ENCODE results near the gene TRMT1.

Gene TRMT1

GRCh38 chr19:13118424-13119193 lies 2.1 kb upstream of the TRMT1 start:
- TF ChIP-seq CTCF (IDR thresholded peaks at IDR 0.05; ENCODE audit: control extremely low read depth, extremely low read depth, low read depth, missing control alignments): no peak
- peak; percentile 76 for DNase-seq (ENCODE audit: extremely low spot score)
- ChIA-PET POLR2A (interaction anchor here (0.7 to 1.6 kb wide), 4 partner anchors 14 to 36 kb away, joined by 3 to 10 read pairs (median 4); no protein-coding TSS in a partner anchor), CTCF (interaction anchor here (1.2 to 1.9 kb wide), 8 partner anchors 10 to 153 kb away, joined by 3 to 13 read pairs (median 4); no protein-coding TSS in a partner anchor)

- ChIA-PET POLR2A (interaction anchor here (0.5 to 1.6 kb wide), 5 partner anchors 13 to 175 kb away, joined by 3 to 10 read pairs (median 4); no protein-coding TSS in a partner anchor), CTCF (interaction anchor here (0.7 to 1.9 kb wide), 6 partner anchors 9 to 153 kb away, joined by 3 to 13 read pairs (median 4); no protein-coding TSS in a partner anchor)
- no peak for TF ChIP-seq CTCF (IDR thresholded peaks at IDR 0.05; ENCODE audit: control extremely low read depth, extremely low read depth, low read depth, missing control alignments)
- peak; percentile 98 for DNase-seq (ENCODE audit: extremely low spot score)
These were observed 1.4 kb upstream of the TRMT1 start, which contains the start of gene NACC1 for GRCh38 chr19:13117772-13118423. NACC1 (plus strand) TSS chr19:13118264; CDS start chr19:13135208, 16,944 bp downstream.

- ChIA-PET CTCF (interaction anchor here (0.7 to 1.9 kb wide), 5 partner anchors 13 to 152 kb away, joined by 3 to 13 read pairs (median 4); no protein-coding TSS in a partner anchor), POLR2A (interaction anchor here (0.5 to 1.6 kb wide), 3 partner anchors 13 to 175 kb away, joined by 4 to 10 read pairs (median 9); no protein-coding TSS in a partner anchor)
- no peak for DNase-seq (ENCODE audit: extremely low spot score)
- no peak for TF ChIP-seq CTCF (IDR thresholded peaks at IDR 0.05; ENCODE audit: control extremely low read depth, extremely low read depth, low read depth, missing control alignments)
These were observed 734 bp upstream of the TRMT1 start for GRCh38 chr19:13117176-13117771.

GRCh38 chr19:13115936-13116281 lies 631 bp downstream of the TRMT1 start:
- POLR2A ChIA-PET: interaction anchor here (0.5 kb wide), 1 partner anchor 139 kb away, joined by 3 read pairs; no protein-coding TSS in a partner anchor
- DNase-seq (ENCODE audit: extremely low spot score): no peak
- TF ChIP-seq CTCF (IDR thresholded peaks at IDR 0.05; ENCODE audit: control extremely low read depth, extremely low read depth, low read depth, missing control alignments): no peak
- CTCF ChIA-PET: interaction anchor here (1.1 to 4.8 kb wide), 3 partner anchors 11 to 138 kb away, joined by 3 to 25 read pairs (median 5); partner anchors contain the start of genes IER2 and STX10

- DNase-seq (ENCODE audit: extremely low spot score): no peak
- no peak for TF ChIP-seq CTCF (IDR thresholded peaks at IDR 0.05; ENCODE audit: control extremely low read depth, extremely low read depth, low read depth, missing control alignments)
- CTCF ChIA-PET: interaction anchor here (4.8 kb wide), 1 partner anchor 8 kb away, joined by 25 read pairs; no protein-coding TSS in a partner anchor
- POLR2A ChIA-PET: no interaction called here
These were observed 4.0 kb downstream of the TRMT1 start for GRCh38 chr19:13112555-13112954.

- TF ChIP-seq CTCF (IDR thresholded peaks at IDR 0.05; ENCODE audit: control extremely low read depth, extremely low read depth, low read depth, missing control alignments): no peak
- POLR2A ChIA-PET: no interaction called here
- no peak for DNase-seq (ENCODE audit: extremely low spot score)
- CTCF ChIA-PET: interaction anchor here (1.4 kb wide), 1 partner anchor 17 kb away, joined by 3 read pairs; no protein-coding TSS in a partner anchor
These were observed 6.4 kb downstream of the TRMT1 start for GRCh38 chr19:13110099-13110610.
